CD4-positive, alpha-beta T cell treated with Interferon gamma for 1 hour (primary cell): ENCODE data around the gene CFHR2.

Experiments used
- DNase-seq: peaks from one replicate; pipeline ENCODE4 v3.0.0-alpha.2; 2020

Gene CFHR2

DNA sequence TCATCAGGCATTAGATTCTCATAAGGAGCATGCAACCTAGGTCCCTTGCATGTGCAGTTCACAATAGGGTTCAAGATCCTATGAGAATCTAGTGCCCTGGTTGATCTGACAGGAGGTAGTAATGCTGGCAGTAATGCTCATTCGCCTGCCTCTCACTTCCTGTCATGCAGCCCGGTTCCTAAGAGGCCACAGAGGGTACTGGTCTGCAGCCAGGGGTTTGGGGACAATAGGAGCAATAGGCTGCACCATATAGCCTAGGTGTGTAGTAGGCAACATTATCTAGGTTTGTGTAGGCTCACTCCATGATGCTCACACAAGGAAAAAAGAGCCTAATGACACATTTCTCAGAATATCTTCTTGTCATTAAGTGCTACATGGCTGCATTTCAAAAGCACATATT, 59.6 kb downstream of the CFHR2 start:
- no peak for DNase-seq

DNA sequence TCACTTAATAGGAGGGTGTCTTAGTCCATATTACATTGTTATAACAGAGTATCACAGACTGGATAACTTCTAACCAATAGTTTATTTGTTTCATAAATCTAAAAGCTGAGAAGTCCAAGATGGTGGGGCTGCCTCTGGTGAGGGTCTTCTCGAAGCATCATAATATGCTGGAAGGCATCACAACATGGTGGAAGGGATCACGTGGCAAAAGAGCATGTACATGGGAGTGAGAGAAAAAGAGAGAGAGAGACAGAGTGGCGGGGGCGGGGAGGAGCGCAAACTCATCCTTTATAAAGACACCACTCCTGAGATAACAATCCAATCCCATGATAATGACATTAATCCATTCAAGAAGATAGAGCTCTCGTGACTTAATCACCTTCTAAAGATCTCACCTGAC, 65.3 kb downstream of the CFHR2 start:
- no peak for DNase-seq
